ENCODE data around the gene CPM.
"Not testable (repeated sequence)": the region's sequence is repeated elsewhere in the genome, so short reads cannot be mapped to it uniquely, and the experiment has no call there.

Gene CPM

DNA sequence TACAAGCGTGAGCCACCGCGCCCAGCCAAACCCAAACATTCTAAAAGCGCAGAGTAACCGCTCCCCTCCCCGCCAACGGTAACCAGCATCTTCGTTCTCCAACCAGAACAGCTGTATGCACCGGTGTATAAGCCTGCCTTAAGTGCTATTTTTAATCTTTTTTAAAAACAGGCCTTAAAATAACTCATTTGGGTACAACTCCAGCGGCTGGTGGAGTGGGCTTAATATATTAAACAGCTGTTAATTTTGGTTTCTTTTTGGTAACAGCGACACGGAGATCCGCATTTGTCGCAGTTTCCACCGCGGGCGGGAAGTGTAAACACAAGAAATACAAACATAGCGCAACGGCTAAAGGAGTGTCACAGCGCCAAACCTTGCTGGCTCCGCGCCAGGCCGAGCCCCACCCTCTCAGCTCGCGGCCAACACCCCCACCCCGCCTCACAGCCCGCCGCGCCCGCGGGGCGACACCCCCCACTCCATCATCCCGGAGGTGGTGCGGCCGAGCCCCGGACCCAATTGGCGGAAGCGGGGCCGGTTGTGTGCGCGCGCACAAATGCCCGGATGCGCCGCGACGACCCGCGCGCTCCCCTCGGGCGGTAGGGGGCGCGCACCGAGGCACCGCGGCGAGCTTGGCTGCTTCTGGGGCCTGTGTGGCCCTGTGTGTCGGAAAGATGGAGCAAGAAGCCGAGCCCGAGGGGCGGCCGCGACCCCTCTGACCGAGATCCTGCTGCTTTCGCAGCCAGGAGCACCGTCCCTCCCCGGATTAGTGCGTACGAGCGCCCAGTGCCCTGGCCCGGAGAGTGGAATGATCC, 125.2 kb downstream of the CPM start, which contains the start of gene MDM2:
Gene MDM2, plus strand, starts transcription at position 602 of the 812 bp plus-strand sequence. CDS start 301 bp downstream, outside the sequence.
- DNase-seq (ENCODE audit: insufficient read length), result peak; percentile 86
- peak; percentile 92 for FAIRE-seq
- peak; percentile 94 for TF ChIP-seq POLR2A (IDR thresholded peaks at IDR 0.05; ENCODE audit: low read depth, low read length)
- TF ChIP-seq TAF1 (IDR thresholded peaks at IDR 0.05; ENCODE audit: borderline replicate concordance, low read depth, low read length), result peak; percentile 78; the same call in 1 of the 2 replicates
- TF ChIP-seq POLR2AphosphoS5 (IDR thresholded peaks at IDR 0.05; ENCODE audit: low read depth, low read length), result peak; percentile 87

DNA sequence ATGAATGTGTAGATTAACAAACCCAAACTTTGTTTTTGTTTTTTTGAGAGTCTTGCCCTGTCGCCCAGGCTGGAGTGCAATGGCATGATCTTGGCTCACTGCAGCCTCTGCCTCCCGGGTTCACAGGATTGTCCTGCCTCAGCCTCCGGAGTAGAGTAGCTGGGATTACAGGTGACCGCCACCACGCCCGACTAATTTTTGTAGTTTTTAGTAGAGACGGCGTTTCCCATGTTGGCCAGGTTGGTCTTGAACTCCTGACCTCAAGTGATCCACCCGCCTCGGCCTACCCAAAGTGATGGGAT, 125.7 kb downstream of the CPM start:
- not testable (repeated sequence) for DNase-seq (ENCODE audit: insufficient read length)

DNA sequence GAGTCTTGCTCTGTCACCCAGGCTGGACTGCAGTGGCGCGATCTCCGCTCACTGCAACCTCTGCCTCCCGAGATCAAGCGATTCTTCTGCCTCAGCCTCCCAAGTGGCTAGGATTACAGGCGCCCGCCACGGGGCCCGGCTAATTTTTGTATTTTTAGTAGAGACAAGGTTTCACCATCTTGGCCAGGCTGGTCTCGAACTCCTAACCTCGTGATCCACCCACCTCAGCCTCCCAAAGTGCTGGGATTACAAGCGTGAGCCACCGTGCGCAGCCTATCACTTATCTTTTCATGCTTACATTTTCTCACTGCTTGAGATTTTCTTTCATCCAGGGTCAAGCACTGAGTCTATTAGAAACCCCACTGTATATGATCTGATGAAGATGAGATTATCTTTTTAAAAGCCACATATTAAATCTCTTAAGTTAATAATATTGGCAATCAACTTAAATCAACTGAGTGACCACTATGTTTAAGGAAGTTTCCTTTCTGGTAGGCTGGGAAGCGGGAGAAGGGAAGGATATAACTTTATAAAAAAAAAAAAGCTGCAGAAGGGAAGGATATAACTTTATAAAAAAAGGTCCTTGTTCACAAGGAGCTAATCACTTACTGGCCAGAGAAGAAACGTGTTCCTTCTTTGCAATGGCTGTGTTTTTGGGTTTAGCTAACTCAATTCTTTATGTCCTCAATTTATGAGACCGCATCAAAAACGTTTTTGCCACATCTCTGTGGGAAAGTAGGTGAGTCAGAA, 126.3 kb downstream of the CPM start:
- no peak for DNase-seq (ENCODE audit: insufficient read length)
- no peak for TF ChIP-seq TAF1 (IDR thresholded peaks at IDR 0.05; ENCODE audit: borderline replicate concordance, low read depth, low read length)
- TF ChIP-seq POLR2AphosphoS5 (IDR thresholded peaks at IDR 0.05; ENCODE audit: low read depth, low read length), result no peak
- no peak for TF ChIP-seq POLR2A (IDR thresholded peaks at IDR 0.05; ENCODE audit: low read depth, low read length)
- no peak for FAIRE-seq

More for the DNA sequence above, 125.7 kb downstream of the CPM start:
- not testable (repeated sequence) for FAIRE-seq

DNA sequence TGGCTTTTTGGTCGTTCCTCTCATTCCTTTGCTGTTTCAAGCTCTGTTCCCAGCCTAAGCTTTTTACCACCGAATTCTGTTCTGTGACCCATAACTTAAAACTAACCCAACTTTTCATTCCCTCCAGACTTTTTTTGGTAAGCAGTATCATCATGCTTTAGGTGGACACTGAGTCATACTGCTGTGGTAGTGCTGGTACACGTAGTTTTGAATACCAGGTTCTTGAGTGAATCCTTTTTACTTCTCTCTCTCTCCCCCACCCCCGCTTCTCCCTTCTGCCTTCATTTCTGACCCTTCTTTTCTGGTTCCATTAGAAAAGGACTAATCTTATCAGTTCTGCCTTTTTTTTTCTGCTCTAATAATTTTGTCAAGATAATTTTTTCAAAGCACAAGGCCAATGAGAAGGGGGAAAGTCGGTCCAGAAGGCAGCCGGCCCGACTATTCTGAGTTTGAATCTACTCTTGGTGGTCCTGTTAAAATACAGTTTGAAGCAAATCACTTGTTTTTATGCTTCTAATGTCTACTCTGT, 127.3 kb downstream of the CPM start:
- DNase-seq (ENCODE audit: insufficient read length), result no peak
- no peak for FAIRE-seq
- no peak for TF ChIP-seq TAF1 (IDR thresholded peaks at IDR 0.05; ENCODE audit: borderline replicate concordance, low read depth, low read length)
- TF ChIP-seq POLR2A (IDR thresholded peaks at IDR 0.05; ENCODE audit: low read depth, low read length), result no peak
- TF ChIP-seq POLR2AphosphoS5 (IDR thresholded peaks at IDR 0.05; ENCODE audit: low read depth, low read length), result no peak

- DNase-seq (ENCODE audit: insufficient read length) (no peak), FAIRE-seq (no peak)
- no peak for TF ChIP-seq POLR2AphosphoS5 (IDR thresholded peaks at IDR 0.05; ENCODE audit: low read depth, low read length)
- no peak for TF ChIP-seq POLR2A (IDR thresholded peaks at IDR 0.05; ENCODE audit: low read depth, low read length)
- no peak for TF ChIP-seq TAF1 (IDR thresholded peaks at IDR 0.05; ENCODE audit: borderline replicate concordance, low read depth, low read length)
These were observed 128.0 kb downstream of the CPM start for GRCh38 chr12:68804657-68805591.

DNA sequence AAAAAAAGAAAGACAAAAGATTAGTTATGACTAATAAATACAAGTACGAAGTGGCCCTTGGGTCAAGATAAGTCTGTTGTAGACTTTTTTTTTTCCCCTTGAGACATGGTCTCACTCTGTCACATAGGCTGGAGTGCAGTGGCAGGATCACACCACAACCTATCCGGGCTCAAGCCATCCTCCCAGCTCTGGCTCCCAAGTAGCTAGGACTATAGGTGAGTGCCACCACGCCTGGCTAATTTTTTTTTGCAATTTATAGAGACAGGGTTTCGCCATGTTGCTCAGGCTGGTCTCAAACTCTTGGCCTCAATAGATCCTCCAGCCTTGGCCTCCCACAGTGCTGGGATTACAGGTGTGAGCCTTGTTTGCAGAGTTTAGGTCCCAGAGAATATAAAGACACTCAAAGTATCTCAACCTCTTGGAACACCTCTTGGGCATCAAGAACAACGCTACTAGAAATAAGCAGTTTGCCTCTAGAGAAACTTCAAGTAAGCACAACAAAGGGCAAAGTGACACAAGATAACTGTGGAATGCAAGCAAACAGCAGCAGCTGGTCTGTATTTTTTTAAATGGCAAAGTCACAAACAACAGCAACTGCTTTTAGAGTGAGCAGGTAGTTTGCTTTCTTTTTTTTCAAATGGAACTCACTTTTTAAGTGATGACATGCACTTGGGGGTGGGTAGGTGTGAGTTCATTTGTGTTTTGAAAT, 128.9 kb downstream of the CPM start:
- no peak for TF ChIP-seq POLR2A (IDR thresholded peaks at IDR 0.05; ENCODE audit: low read depth, low read length)
- TF ChIP-seq POLR2AphosphoS5 (IDR thresholded peaks at IDR 0.05; ENCODE audit: low read depth, low read length), result no peak
- no peak for TF ChIP-seq TAF1 (IDR thresholded peaks at IDR 0.05; ENCODE audit: borderline replicate concordance, low read depth, low read length)
- FAIRE-seq, result no peak
- DNase-seq (ENCODE audit: insufficient read length), result no peak

DNA sequence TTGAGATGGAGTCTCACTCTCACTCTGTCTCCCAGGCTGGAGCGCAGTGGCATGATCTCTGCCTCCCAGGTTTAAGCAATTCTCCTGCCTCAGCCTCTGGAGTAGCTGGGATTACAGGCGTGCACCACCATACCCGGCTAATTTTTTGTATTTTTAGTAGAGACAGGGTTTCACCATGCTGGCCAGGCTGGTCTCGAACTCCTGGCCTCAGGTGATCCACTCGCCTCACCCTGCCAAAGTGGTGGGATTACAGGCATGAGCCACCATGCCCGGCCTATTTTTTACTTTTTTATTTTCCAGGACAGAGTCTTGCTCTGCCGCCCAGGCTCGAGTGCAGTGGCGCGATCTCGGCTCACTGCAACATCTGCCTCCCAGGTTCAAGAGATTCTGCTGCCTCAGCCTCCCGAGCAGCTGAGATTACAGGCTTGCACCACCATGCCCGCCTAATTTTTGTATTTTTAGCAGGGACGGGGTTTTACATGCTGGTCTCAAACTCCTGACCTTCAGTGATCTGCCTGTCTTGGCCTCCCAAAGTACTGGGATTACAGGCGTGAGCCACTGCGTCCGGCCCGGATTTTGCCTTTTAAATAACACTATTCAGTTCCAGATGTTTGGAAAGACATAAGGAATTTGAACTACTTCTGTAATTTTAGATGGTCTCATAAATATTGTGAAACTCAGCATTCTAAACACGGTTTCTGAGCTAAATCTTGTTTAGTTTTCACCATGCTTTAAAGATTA, 129.9 kb downstream of the CPM start:
- not testable (repeated sequence) for FAIRE-seq; DNase-seq (ENCODE audit: insufficient read length)

DNA sequence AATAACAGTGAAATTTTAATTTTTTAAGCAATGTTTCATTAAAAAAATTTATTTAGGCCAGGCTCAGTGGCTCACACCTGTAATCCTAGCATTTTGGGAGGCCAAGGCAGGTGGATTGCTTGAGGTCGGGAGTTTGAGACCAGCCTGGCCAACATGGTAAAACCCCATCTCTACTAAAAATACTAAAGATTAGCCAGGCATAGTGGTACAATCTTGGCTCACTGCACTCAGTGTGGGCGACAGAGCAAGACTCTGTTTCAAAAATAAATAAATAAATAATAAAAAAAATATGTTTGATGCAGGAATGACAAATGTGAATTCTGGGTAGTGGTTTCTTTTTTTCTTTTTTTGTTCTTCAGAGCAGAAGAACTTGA, 130.6 kb downstream of the CPM start:
- FAIRE-seq; DNase-seq (ENCODE audit: insufficient read length): not testable (repeated sequence)

Measured in GM12892 (cell line).